Raji (cell line): Measurements from ENCODE around the gene NOSIP.

Source experiments
- POLR2A ChIP-seq: IDR thresholded peaks from 2 replicates; pipeline ENCODE4 v1.6.1; 2011; ENCODE audit warnings: low read depth, low read length, control low read depth; ENCODE audit not compliant: insufficient read depth

Gene NOSIP

DNA sequence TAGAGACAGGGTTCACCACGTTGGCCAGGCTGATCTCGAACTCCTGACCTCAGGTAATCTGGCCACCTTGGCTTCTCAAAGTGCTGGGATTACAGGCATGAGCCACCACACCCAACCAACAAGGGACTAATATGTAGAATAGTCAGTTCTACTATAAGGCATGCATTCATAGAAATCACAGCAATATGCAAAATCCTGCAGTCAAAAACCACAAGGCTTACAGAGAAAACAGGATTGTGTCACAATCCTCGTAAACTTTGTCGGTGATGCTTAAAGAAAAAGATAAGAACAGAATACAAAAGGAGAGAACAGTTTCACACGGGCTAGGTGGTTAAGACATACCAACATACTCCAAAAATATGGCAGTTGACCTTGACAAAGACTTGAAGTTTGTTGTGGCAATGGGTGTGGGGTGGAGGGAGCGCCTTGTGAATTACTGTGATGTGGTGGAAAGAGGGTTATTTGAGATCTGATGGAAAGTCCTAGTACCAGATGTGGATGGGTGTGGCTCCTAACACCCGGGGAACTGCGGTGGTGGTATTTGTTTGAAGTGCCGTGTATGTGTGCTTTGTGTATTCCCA, 12.4 kb downstream of the NOSIP start:
- TF ChIP-seq POLR2A, result no peak

DNA sequence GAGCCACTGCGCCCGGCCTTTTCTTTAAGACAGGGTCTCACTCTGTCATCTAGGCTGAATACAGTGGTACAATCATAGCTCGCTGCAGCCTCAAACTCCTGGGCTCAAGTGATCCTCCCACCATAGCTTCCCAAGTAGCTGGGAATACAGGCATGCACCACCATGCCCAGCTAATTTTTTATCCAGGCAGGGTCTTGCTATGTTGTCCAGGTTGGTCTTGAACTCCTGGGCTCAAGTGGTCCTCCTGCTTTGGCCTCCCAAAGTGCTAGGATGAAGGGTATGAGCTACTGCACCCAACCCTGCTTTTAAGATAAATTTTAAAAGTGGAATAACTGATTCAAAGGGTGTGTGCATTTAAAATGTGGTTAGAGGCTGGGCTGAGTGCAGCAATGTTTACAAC, 14.1 kb downstream of the NOSIP start:
- no peak for TF ChIP-seq POLR2A

DNA sequence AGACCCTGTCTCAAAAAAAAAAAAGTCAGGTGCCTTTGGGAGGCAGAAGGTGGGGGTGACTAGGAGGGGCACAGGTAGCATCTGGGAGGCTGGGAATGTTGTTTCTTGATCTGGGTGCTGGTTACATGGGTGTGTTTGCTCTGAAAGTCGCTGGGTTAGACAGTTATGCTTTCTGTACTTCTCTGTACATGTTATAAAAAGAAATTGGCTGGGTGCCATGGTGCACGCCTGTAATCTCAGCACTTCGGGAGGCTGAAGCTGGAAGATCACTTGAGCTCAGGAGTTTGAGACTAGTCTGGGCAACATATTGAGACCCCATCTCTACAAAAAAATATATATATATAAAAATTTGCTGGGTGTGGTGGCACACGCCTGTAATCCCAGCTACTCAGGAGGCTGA, 15.1 kb downstream of the NOSIP start:
- TF ChIP-seq POLR2A, result no peak

DNA sequence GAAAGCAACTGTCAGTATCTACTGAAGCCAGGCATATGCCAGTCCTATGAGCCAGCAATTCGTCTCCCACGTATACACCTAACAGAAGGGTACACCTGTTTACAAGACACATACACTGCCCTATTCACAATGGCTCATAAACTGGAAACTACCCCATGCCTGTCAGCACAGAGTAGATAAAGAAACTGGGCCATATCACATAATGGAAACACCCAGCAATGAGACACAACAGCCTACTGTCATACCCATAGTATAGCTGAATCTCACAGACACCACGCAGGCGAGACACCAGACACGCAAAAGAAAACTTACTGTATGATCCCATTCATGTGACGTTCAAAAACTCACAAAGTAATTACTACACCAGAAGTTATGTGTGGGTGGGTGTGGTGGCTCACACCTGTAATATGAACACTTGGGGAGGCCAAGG, 15.7 kb downstream of the NOSIP start:
- no peak for TF ChIP-seq POLR2A

DNA sequence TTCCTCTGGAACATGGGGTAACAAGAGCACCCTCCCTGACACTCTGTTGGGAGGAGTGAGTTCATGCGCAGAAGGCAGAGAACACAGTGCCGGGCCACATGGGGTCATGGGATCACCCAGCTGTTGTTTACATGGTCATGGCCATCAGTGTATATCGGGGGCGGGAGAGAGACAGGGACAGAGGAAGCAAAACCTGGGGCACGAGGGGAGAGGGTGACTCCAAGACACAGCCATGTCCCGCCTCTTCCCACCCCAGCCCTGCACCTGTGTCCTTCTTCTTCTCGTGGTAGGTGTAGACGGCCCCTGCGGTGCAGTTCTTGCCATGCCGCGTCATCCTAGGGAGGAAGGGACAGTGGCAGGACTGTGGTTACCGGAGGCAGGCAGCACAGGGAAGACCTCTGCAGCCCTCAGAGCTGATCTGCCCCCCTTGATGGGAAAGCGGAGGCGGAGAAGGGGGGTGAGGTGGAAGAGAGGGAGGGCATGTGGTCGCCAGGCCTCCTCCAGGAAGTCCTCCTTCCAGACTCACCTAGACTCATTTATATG, 19.9 kb downstream of the NOSIP start:
- no peak for TF ChIP-seq POLR2A

DNA sequence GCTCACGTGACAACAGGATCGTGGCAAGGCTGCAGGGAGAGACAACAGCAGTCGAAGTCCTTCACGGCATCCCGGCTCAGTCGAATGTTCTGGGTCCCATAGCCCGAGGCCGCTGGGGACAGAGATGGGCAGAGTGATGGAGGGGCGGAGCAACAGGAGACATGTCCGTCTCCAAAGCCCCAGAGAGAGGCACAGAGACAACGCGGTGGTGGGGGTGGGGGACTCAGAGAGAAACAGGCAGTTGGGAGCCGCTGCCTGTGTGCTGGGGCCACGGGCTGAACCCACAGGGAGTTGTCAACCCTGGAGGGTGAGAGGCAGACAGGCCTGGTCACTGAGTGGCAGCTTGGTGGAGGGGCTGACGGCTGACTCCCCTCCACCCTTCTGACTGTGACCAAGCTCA, 20.4 kb downstream of the NOSIP start:
- TF ChIP-seq POLR2A, result no peak

DNA sequence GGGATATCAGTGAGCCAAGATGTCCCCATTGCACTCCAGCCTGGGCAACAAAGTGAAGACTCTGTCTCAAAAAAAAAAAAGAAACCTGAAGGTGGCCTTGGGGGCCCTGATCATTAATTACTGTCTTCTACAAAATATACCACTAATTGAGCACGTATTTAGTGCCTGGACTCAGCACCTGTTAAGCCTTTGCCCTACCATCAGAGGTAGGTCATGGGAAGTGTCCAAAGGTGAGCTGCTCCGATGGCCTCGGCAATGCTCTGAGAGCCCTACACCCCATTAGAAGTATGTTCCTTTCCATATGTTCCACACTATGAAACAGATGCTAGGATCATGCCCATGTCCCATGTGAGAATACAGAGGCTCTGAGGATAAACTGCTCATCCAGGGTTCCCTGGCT, 20.9 kb downstream of the NOSIP start:
- TF ChIP-seq POLR2A, result no peak

DNA sequence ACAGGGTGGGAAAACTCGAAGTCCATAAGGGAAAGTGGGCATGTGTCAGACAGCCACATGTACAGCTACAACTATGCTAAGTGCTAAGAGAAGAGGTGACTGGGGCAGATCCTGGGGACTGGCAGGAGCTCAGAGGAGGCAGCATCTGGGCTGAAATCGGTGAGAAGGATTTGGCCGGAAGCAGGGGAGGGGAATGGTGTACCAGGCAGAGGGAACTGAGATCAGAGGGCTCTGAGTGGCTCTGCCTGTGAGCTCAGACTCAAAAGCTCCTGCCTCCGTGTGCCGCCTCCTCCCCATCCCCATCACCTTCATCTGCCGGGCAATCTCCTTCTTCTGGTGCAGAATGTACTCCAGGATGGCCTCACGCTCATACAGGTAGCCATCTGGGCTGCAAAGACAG, 21.8 kb downstream of the NOSIP start:
- TF ChIP-seq POLR2A, result no peak

DNA sequence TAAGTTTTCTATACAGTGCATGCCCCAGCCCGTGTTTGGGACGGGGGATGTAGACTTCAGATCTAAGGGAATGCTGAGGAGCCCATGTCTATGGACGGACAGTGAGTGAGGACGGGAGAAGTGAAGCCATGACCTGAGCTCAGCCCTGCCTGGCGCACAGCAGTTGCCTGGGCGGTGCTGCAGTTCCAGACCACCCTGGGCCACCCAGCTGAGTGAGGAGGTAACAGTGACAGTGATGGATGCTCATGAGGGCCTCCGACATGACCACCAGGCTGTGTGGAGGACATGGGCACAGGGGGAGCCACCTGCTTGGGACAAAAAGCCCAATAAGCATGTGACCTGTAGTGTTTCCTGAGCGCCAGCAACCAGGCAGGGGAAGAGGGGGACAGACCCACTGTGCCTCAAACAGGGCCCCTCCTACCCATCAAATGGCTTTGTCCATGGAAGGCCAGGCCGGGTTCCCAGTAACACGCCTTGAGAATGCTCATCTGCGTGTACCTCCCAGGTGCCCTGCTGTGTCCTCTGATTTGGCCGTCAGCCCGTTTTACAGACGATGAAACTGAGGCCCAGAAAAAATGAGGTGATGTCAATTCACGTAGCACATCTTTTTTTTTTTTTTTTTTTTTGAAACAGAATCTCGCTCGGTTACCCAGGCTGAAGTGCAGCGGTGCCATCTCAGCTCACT, 22.6 kb downstream of the NOSIP start:
- TF ChIP-seq POLR2A, result no peak

DNA sequence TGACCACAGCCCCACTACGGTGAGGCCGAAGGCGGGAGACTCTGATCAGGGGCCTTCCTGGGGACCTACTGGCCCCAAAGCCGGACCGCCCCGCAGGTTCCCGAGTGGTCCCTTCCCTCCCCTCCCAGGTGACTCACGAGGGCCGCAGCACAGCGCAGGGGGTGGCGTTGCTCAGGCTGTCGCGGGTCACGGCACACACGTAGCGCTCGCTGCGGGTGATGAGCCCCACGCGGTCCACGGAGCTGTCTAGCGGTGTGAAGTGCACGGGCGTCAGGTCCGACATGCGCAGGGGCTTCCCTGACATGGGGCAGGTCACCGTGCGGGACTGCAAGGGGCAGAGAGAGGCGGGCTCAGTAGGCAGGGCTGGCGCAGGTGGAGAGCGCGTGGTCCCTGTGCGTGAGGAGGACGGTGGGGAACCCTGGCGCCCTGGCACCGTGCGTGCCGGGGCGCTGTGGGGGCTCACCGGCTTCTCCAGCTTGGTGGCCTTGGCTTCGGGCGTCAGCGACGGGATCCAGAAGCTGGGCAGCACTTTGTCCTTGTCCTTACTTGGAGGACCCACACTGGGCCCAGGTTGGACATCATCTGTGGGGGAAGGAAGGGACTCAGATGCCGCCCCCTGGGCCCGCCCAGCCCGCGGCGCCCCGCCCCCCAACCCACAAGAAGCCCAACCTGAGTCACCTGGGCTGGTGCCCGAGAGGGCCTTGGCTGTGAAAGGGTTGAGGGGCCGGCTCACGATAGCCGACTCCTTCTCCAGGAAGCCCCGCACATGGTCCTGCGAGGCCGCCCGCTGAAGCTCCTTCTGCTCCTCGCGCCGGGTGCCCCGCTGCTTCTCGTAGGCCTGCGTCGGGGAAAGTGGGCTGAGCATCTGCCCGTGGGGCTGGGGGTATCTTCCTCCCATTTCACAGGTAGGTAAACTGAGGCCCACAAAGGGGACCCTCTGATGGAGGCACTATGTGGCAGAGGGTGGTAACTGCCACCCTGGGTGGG, 23.7 kb downstream of the NOSIP start:
- TF ChIP-seq POLR2A, result no peak

DNA sequence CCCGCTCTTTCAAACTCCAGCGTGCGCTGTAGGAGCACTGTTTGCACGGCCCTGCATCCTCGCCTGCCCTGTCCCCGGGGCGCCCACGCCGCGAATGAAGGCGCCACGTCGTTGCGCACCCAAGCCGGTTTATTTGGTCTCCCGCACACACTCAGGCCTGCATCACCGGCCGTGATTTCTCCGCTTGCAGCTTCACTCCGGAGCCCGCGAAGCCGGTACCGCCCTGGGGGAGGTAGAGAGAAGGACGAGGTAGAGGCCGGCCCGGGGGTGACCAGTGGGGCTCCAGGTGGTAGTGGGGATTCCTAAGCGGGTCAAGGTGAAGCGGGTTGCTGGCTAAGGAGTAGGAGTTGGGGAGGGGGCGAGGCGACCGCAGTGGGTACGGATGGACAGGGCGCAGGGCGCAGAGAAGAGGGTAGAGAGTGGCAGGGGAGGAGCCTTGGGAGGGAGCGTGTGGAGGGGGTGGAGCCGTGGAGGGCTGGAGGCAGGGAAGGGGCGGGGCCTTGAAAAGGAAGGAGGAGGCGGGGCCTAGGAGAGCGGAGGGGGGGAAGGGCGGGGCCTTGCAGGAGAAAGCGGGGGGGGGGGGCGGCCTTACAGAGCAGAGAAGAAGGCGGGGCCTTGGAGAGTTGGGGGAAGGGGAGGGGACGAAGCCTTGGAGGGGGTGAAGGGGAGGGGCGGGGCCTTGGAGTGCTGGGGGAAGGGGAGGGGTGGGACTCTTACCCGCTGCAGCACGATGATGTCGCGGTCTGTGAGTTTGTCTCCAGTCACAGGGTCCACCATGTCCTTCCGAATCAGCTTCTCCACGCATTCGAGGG, 24.6 kb downstream of the NOSIP start:
- TF ChIP-seq POLR2A, result no peak

DNA sequence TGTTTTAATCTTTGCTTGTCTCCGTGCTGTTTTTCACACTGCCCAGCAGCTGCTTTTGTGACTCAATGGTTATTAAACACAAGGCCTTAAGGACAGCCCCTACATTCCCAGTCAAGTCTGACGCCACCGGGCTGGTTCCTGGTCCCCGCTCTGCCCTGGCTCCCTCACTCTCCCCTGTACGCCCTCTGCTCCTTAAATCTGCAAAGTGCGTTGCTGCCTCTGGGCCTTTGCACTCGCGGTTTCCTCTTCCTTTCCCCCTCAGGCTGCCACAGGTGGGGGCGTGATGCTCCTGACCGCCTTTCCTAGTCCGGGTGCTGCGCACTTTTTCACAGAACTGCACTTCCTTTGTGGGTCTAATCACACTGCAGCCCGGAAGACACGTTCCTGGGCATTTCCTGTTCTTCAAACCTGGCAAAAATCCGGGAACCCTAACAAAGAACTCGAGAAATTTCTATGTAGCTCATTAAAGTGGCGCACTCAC, 25.6 kb downstream of the NOSIP start:
- no peak for TF ChIP-seq POLR2A

DNA sequence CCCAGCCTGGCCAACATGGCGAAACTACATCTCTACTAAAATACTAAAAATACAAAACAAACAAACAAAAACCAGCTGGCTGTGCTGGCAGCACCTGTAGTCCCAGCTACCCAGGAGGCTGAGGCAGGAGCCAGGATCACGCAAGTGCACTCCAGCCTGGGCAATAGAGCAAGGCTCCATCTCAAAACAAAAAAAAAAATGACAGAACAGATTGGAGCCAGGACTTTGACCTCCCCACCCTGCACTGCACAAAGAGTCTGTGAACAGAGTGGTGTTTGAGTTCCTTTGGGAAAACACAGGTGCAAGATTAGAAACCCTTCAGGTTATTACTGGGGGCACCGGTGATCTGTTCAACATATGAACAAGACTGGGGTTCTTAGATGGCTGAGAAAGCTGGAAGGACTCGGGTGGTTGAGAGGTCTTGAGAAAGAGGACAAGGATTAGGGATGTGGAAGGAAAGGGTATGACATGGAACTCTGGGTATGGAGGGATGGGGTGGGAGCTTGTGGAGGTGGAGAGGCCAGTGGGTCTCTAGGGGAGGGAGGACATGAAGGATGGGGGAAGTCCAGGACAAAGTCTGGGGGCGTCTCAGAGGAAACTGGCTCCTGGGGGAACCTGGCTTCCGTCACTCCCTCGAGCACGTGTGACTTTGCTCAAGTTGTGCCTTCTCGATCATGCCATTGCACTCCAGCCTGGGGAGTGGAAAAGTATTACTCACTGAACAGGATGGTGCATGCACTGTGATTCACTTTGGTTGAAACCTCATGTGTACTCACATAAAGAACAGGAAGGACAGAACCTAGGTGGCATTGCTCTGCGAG, 26.7 kb downstream of the NOSIP start:
- TF ChIP-seq POLR2A, result no peak

DNA sequence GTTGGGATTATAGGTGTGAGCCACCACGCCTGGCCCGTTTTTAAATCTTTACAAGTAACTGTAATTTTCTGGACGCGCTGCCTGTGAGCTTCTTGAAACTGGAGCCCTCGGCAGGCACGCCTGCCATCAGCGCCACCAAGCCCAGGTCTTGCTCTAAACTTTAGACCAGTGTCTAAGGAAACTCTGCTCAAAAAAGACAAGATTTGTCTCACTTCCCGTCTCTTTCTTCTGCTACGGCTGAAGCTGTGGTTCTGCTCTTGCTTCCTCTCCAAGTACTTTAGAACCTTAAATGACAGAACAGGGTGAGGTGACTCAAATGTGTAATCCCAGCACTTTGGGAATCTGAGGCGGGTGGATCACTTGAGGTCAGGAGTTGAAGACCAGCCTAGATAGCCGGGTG, 27.6 kb downstream of the NOSIP start:
- no peak for TF ChIP-seq POLR2A
